T47D (cell line): ENCODE measurements around the gene SPRN.

Experiments used
- DNase-seq, 2 experiments: peaks; one replicate each; pipeline versions ENCODE4 v3.0.0 to v3.0.0-alpha.2; 2011 to 2012; ENCODE audit warnings: low read depth in 1 of 2, low spot score in 1 of 2
- JUND ChIP-seq: IDR thresholded peaks from 2 replicates; pipeline ENCODE4 v1.6.1; 2012; ENCODE audit warnings: low read depth
- in situ Hi-C: cut with HindIII; loops from 2 replicates; pipeline ENCODE4 v1.10.0; 2016; ENCODE audit warnings: low sequenced_read_pairs, low pct_unique_long_range_greater_than_20kb

The SPRN gene

DNA sequence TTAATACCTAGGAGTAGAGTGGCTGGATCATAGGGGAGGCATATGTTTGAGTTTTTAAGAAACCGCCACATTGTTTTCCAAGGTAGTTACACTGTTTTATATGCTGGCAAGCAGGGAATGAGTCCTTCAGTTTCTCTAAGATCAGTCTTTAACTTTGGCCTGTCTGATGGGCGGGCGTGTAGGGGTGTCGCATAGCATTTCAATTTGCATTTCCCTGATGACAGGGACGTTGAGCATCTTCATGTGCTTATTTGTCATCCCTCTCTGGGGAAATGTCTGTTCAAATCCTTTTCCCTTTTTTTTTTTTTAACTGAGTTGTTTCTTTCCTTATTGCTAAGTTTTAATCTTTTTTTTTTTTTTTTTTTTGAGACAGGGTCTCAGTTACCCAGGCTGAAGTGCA, 20.6 kb downstream of the SPRN start:
- TF ChIP-seq JUND = no peak
- in situ Hi-C loops = no loop called here
- no peak for DNase-seq

DNA sequence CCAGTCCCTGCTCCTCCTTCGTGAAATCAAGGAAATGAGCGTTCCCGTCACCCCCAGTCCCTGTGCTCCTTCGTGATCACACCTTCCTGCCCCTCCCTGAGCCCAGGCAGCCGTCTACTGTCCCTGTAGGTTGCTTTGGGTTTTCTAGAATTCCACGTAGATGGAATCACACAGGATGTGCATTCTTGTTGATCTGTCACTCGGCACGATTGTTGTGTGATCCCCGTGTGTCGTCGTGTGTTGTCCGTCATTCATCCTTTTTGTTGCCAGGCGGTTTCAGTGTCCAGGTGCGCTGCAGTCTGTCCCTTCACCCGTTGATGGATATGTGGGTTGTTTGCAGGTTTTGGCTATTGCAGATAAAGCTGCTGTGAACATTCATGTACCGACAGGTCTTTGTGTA, 21.1 kb downstream of the SPRN start:
- in situ Hi-C loops = no loop called here

DNA sequence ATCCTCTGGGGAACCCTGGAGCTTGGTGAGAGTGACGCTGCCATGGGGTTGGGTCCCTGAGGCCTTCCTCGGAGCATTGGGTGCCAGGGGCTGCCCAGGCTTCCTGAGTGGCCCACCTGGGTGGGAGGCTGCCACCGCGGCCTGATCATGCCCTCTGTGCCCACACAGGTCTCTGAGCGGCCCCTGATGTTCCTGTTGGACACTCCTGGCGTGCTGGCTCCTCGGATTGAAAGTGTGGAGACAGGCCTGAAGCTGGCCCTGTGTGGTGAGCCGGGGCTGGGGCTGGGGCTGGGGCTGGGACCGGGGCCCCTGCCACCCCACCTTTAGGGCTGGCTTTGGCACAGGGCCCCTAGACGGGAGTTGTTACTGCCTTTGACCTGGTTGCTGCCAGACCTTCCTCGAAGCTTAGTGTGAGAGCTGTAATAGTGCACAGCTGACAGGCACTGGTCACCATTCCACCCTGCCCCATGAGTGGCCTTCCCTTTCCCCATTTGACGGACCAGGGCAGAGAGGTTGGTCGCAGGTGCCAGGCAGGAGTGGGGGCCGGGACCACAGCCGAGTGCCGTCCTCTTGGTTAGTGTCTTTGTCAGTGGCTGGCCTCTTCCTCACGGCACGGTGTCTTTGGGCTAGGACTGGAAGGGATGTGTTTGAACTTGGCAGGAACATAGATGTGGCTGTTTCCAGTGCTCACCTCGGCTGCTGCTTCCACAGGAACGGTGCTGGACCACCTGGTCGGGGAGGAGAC, 22.3 kb downstream of the SPRN start:
- no peak for TF ChIP-seq JUND
- in situ Hi-C loops = no loop called here
- no peak for DNase-seq

More for the DNA sequence above, 21.1 kb downstream of the SPRN start:
- TF ChIP-seq JUND = no peak
- DNase-seq = no peak

DNA sequence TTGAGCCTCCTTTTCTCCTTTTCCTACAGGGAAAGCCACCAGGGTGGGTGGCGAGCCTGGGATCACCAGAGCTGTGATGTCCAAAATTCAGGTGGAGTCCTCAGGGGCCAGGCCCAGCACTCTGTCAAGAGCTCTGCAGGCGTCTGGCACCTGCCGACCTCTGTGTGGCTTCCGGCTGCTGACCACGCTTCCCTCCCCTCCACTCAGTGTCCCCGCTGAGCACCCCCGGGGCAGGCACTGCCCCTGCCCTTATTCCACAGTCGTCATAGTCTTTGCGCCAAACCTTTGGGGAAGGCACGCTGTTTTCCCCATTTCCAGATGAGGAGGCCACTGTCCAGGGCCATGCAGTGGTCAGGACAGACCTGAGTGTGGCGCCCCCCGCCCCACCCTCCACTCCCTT, 22.9 kb downstream of the SPRN start:
- in situ Hi-C loops = no loop called here
- no peak for TF ChIP-seq JUND
- no peak for DNase-seq

DNA sequence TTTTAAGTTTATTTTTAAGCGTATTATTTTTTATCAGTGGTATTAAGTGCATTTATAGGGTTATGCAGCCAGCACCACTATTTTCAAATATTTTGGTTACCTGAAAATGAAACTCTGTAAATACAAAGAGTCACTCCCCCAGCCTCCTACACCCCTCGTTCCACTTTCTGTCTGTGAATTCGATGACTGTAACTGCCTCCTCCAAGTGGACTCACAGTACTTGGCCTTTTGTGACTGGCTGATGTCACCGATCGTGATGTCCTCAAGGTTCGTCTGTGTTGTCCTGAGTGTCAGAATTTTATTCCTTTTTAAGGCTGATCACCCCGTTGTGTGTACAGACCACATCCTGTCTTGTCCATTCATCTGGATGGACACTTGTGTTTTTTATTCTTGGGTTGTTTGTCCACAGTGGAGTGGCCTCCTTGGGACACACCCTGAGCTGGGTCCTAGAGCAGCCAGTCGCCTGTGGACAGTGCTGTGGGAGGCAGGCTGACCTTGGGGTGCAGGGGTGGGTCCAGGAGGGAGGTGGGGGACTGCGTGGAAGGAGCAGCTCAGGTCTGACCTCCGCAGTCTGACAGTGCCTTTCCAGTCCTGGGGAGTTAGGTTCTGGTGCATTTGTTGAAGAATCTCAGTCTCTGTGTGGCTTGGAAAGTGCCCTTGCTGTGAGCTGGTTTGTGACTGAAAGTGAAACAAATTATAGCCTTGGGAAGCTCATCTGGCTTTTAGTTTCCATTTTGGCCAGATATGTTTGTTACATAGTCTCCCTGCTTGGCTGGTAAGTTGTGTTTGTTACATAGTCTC, 23.6 kb downstream of the SPRN start:
- DNase-seq = no peak
- in situ Hi-C loops = no loop called here
- TF ChIP-seq JUND = no peak

DNA sequence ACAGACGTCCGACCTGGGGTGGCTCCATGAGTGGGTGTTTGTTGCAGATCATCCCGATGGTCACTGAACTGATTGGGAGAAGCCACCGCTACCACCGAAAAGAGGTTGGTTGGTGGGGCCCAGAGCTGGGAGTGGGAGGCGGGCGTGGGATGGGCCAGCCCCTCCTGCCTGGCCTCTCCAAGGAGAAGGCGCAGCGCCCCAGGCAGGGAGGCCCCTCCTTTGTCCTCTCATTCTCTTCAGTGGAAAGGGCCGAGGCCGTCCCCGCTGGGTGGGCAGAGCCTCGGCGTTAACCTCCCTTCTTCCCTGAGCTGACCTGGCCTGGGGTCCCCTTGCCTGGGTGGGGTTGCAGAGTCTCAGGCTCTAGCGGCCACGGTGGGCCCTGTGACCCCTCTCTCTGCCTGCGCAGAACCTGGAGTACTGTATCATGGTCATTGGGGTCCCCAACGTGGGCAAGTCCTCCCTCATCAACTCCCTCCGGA, 25.3 kb downstream of the SPRN start:
- no peak for DNase-seq
- in situ Hi-C loops = no loop called here
- no peak for TF ChIP-seq JUND

DNA sequence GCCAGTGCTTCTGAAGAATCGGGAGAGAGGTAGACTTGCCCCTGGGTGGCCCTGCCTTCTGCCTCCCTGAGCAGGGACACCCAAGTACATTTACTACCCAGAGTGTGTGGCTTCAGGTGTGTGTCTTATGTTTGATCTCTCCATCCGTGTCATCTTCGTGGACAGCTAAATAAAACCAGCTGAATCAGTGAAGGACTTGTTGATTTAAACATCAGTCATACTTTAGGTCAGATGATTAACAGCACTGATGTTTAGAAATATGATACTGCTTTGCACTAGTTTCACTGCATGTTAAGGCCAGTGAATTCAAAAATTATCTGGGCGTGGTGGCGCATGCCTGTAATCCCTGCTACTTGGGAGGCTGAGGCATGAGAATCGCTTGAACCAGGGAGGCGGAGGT, 26.5 kb downstream of the SPRN start:
- in situ Hi-C loops = no loop called here
- DNase-seq = no peak
- TF ChIP-seq JUND = no peak

DNA sequence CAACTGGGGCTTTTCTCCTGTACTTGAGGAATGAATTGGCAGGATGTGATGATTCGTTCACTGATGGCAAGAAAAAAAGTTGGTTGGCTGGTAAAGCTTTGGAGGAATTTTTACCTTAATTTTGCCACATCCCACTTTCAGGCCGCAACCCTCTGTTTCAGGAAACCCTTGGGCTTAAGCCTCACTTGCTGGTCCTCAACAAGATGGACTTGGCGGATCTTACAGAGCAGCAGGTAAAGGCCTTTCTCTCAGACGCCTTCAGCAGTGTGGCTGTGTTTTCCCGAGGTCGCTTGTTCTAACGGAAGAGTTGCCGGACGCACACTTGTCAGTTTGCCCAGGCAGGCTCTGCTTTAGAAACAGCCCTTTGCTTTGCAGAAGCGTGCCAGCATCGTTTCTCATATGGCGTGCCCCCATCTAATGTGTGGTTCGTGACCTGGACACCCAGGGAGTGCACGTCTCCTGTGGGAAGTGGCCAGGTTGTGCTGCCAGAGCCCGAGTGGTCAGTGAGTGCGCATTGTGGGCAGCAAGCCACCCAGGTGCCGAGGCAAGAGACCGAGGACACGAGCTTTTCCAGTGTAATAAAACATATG, 28.3 kb downstream of the SPRN start:
- no peak for DNase-seq
- TF ChIP-seq JUND = no peak
- in situ Hi-C loops = no loop called here

DNA sequence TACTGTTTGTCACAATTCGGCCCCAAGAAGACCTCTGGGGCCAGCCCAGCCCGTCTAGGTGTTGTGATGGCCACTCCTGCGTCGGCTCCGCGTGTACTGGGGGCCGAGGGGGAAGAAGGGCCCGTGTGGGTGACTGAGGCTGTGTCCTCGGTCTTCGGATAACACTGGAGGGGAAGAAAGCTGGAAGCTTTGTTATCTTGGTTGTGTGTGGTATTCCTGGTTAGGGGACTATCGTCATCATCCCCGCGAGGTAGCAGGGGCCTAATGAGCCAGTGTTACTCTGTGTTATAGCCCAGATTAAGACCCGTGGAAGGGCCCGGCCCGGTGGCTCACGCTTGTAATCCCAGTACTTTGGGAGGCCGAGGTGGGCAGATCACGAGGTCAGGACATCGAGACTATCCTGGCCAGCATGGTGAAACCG, 29.6 kb downstream of the SPRN start:
- in situ Hi-C loops = no loop called here
- TF ChIP-seq JUND = no peak
- DNase-seq = no peak

DNA sequence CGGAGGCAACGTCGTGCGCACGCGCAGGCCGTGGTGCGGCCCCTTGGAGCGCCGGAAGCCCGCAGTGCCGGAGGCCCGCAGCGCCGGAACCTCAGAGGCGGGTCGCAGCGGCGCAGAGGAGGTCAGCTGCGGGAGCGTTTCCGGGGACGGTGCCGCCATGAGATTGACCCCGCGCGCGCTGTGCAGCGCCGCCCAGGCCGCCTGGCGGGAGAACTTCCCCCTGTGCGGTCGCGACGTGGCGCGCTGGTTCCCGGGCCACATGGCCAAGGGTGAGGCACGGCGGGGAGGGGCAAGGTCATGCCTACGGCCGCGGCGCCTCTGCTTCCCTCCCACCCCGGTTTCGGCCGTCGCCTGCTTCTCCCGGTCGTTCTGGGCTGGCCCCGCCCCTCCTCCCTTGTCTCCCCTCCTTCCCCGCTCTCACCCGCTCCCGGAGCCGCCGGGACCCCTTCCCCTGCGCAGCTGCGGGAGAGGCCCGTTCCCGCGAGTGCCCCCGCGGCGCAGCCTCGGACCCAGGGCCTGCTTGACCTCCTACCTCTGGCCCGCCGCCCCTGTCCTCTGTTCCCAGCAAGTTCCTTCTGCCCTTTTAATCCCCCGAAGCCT, 30.3 kb downstream of the SPRN start, which contains the start of gene MTG1:
Gene MTG1 (plus strand): TSS at position 94 of the 600 bp plus-strand sequence. CDS start 64 bp downstream, at position 158.
- in situ Hi-C loops = no loop called here
- DNase-seq = peak; percentile 91 to 92
- no peak for TF ChIP-seq JUND

DNA sequence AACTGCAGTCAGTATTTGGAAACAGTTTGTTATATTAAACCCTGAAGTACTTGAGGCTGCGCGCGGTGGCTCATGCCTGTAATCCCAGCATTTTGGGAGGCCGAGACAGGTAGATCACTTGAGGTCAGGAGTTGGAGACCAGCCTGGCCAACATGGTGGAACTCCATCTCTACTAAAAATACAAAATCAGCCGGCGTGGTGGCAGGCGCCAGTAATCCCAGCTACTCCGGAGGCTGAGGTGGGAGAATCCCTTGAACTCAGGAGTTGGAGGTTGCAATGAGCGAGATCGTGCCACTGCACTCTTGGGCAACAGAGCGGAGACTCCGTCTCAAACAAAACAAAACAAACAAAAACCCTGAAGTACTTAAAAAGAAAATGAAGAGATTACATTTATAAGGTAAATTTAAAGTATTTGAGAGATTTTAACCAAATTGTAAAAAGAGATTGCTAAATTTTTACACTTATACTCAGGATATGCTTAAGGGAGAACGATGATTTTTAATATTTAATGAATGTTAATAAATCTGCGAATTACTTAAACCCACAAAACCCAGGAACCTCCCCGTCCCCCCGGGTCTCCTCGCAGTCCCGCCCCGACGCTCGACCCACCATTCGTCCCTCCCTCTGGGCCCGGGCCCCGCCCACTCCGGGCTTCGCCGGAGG, 30.9 kb downstream of the SPRN start:
- no peak for TF ChIP-seq JUND
- in situ Hi-C loops = no loop called here
- DNase-seq = no peak

DNA sequence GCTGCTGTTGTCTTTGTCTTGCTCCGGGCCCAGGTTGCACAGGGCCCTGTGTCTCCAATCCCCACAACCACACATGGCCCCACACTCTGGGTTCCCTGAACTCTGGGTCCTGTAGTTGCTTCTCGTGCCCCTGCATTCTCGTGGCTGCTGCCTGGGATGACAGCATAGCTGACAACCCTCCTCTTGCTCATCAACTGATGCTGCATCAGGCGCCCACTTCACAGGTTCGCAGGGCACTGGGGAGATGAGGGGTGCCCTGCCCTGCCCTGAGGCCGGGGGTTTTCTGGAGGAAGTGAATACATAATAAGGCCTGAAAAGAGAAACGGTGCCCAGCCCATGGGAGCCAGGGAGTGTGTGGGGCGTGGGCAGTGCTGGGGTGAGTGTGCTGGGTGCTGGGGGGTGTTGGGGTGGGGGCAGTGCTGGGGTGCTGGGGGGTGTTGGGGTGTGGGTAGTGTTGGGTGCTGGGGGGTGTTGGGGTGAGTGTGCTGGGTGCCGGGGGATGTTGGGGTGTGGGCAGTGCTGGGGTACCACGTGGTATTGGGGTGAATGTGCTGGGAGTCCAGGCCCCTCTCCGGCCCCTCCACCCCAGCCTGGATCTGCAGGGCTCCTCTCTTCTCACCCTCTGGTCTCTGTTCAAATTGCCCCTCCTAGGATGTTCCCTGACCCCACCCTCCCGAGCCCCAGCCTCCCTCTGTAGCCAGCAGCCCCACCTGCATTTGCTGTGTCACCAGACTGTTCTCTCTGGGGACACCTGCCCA, 32.5 kb downstream of the SPRN start:
- DNase-seq = no peak
- TF ChIP-seq JUND = no peak
- in situ Hi-C loops = no loop called here
